Measurements from ENCODE around the gene FZD7.

DNA sequence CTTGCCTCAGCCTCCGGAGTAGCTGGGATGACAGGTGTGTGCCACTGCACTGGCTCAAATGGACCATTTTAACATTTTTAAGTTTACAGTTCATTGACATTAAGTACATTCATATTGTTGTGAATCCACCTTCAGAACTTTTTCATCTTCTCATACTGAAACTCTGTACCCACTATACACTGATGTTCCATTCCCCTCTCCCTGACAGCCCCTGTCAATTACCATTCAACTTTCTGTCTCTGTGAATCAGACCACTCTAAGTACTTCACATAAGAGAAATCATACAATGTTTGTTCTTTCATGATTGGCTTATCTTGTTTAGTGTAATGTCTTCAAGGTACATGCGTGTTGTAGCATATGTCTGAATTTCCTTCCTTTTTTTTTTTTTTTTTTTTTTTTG, 37.5 kb downstream of the FZD7 start:
- TF ChIP-seq, protein P1, sequence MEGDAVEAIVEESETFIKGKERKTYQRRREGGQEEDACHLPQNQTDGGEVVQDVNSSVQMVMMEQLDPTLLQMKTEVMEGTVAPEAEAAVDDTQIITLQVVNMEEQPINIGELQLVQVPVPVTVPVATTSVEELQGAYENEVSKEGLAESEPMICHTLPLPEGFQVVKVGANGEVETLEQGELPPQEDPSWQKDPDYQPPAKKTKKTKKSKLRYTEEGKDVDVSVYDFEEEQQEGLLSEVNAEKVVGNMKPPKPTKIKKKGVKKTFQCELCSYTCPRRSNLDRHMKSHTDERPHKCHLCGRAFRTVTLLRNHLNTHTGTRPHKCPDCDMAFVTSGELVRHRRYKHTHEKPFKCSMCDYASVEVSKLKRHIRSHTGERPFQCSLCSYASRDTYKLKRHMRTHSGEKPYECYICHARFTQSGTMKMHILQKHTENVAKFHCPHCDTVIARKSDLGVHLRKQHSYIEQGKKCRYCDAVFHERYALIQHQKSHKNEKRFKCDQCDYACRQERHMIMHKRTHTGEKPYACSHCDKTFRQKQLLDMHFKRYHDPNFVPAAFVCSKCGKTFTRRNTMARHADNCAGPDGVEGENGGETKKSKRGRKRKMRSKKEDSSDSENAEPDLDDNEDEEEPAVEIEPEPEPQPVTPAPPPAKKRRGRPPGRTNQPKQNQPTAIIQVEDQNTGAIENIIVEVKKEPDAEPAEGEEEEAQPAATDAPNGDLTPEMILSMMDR (IDR thresholded peaks at IDR 0.05) = no peak
- TF ChIP-seq POLR2A (IDR thresholded peaks at IDR 0.05) = no peak

Measured in testis (tissue), 2 donors.